Measurements from ENCODE around the gene SCARB1.

- no peak for TF ChIP-seq POLR2A (IDR thresholded peaks at IDR 0.05)
- TF ChIP-seq, protein P1, sequence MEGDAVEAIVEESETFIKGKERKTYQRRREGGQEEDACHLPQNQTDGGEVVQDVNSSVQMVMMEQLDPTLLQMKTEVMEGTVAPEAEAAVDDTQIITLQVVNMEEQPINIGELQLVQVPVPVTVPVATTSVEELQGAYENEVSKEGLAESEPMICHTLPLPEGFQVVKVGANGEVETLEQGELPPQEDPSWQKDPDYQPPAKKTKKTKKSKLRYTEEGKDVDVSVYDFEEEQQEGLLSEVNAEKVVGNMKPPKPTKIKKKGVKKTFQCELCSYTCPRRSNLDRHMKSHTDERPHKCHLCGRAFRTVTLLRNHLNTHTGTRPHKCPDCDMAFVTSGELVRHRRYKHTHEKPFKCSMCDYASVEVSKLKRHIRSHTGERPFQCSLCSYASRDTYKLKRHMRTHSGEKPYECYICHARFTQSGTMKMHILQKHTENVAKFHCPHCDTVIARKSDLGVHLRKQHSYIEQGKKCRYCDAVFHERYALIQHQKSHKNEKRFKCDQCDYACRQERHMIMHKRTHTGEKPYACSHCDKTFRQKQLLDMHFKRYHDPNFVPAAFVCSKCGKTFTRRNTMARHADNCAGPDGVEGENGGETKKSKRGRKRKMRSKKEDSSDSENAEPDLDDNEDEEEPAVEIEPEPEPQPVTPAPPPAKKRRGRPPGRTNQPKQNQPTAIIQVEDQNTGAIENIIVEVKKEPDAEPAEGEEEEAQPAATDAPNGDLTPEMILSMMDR (IDR thresholded peaks at IDR 0.05), result no peak
Measured at GRCh38 chr12:124809878-124810277, 53.8 kb downstream of the SCARB1 start.

Data from right lobe of liver (tissue), 4 donors.